CD4-positive, alpha-beta T cell treated with Interleukin-17A for 1 hour (primary cell): Measurements from ENCODE around the gene TMEM167B.

Experiments
- DNase-seq: peaks from one replicate; pipeline ENCODE4 v3.0.0-alpha.2; 2020

TMEM167B gene

GRCh38 chr1:109083501-109083900 lies 7.1 kb upstream of the TMEM167B start:
- DNase-seq: no peak

GRCh38 chr1:109083923-109084322 lies 6.6 kb upstream of the TMEM167B start:
- DNase-seq: no peak

- no peak for DNase-seq
These were observed 5.7 kb upstream of the TMEM167B start for GRCh38 chr1:109084563-109085517.

- peak; percentile 51 for DNase-seq
These were observed 1.1 kb upstream of the TMEM167B start for GRCh38 chr1:109089242-109090015.

GRCh38 chr1:109091078-109091838 lies 694 bp downstream of the TMEM167B start:
- no peak for DNase-seq

- DNase-seq: no peak
These were observed 1.3 kb downstream of the TMEM167B start for GRCh38 chr1:109091839-109092193.

- no peak for DNase-seq
These were observed 3.8 kb downstream of the TMEM167B start for GRCh38 chr1:109094377-109094803.

- no peak for DNase-seq
These were observed 4.3 kb downstream of the TMEM167B start for GRCh38 chr1:109094871-109095270.

- no peak for DNase-seq
These were observed 5.1 kb downstream of the TMEM167B start for GRCh38 chr1:109095631-109096030.

GRCh38 chr1:109096120-109096519 lies 5.6 kb downstream of the TMEM167B start:
- no peak for DNase-seq

GRCh38 chr1:109099938-109100773 lies 9.6 kb downstream of the TMEM167B start:
- DNase-seq: peak; percentile 98

GRCh38 chr1:109104364-109105151 lies 14.0 kb downstream of the TMEM167B start:
- DNase-seq: no peak

- no peak for DNase-seq
These were observed 15.3 kb downstream of the TMEM167B start for GRCh38 chr1:109105881-109106280.

- DNase-seq: no peak
These were observed 17.2 kb downstream of the TMEM167B start for GRCh38 chr1:109107785-109108184.

- DNase-seq: no peak
These were observed 19.3 kb downstream of the TMEM167B start for GRCh38 chr1:109109906-109110305.

GRCh38 chr1:109111386-109112055 lies 21.0 kb downstream of the TMEM167B start:
- DNase-seq: no peak

- peak; percentile 55 for DNase-seq
These were observed 21.6 kb downstream of the TMEM167B start for GRCh38 chr1:109112056-109112651.

- peak; percentile 93 for DNase-seq
These were observed 22.2 kb downstream of the TMEM167B start for GRCh38 chr1:109112652-109113285.

GRCh38 chr1:109113590-109114341 lies 23.2 kb downstream of the TMEM167B start, which contains the start of gene ELAPOR1:
Gene ELAPOR1 (plus strand): TSS chr1:109114115. CDS start chr1:109114184, 69 bp downstream.
- peak; percentile 96 for DNase-seq
